PC-9 (cell line): Measurements from ENCODE around the gene CAT.

ENCODE experiments used
- EZH2 ChIP-seq: fragments of 200-600 bp; sonication (generic); IDR thresholded peaks from 2 replicates; pipeline ENCODE4 v1.8.0; 2017; ENCODE audit warnings: antibody characterized with exemption, low read depth
- TF ChIP-seq, protein P1 (sequence below): fragments of 200-600 bp; sonication (generic); conservative IDR thresholded peaks from 2 replicates; pipeline ENCODE4 v1.6.1; 2017; ENCODE audit warnings: mixed run types, antibody characterized with exemption, mild to moderate bottlenecking, moderate library complexity

DNA sequence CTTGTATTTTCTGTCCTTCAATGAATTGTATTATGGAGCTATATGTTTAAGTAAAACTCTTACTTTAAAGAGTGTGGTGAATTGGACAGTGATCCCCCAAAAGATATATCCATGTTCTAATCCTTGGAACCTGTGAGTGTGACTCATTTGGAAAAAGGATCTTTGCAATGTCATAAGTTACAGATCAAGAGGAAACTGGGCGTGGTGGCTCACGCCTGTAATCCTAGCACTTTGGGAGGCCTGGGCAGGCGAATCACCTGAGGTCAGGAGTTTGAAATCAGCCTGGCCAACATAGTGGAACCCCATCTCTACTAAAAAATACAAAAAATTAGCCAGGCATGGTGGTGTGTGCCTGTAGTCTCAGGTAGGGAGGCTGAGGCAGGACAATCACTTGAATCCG is 38.1 kb downstream of the CAT start:
- TF ChIP-seq, protein P1, sequence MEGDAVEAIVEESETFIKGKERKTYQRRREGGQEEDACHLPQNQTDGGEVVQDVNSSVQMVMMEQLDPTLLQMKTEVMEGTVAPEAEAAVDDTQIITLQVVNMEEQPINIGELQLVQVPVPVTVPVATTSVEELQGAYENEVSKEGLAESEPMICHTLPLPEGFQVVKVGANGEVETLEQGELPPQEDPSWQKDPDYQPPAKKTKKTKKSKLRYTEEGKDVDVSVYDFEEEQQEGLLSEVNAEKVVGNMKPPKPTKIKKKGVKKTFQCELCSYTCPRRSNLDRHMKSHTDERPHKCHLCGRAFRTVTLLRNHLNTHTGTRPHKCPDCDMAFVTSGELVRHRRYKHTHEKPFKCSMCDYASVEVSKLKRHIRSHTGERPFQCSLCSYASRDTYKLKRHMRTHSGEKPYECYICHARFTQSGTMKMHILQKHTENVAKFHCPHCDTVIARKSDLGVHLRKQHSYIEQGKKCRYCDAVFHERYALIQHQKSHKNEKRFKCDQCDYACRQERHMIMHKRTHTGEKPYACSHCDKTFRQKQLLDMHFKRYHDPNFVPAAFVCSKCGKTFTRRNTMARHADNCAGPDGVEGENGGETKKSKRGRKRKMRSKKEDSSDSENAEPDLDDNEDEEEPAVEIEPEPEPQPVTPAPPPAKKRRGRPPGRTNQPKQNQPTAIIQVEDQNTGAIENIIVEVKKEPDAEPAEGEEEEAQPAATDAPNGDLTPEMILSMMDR = no peak
- TF ChIP-seq EZH2 = no peak
